Ovary (tissue), 3 donors: ENCODE data around the gene SESTD1.

Source experiments
- CTCF ChIP-seq, 3 donors: fragments of 450-650 bp in 2 of 3; fragments of 200-600 bp in 1 of 3; IDR thresholded peaks; one replicate each; pipeline versions ENCODE4 v1.5.1 to v1.8.0; 2016 to 2022; ENCODE audit warnings: antibody characterized with exemption in 3 of 3, mild to moderate bottlenecking in 1 of 3
- EP300 ChIP-seq: sonication (generic); formaldehyde crosslinking; IDR thresholded peaks from one replicate; pipeline ENCODE4 v1.6.1; 2017; ENCODE audit warnings: antibody characterized with exemption
- POLR2A ChIP-seq: fragments of 450-650 bp; IDR thresholded peaks from one replicate; pipeline ENCODE4 v1.6.1; 2017; ENCODE audit warnings: antibody characterized with exemption, mild to moderate bottlenecking, moderate library complexity
- donor health status: DM: no; HTN: no; CAD: no.

- no peak for TF ChIP-seq CTCF (IDR thresholded peaks at IDR 0.05)
- no peak for TF ChIP-seq POLR2A
- TF ChIP-seq EP300, result no peak
Observed at GRCh38 chr2:179133016-179133415, 131.6 kb downstream of the SESTD1 start.
